Stimulated activated CD4-positive, alpha-beta T cell treated with anti-CD3 and anti-CD28 coated beads, Interleukin-1b, Interleukin-23, amount 100 ng/mL, for 4 hours (primary cell): ENCODE results near the gene PDE4D.

Experiments used
- DNase-seq, 2 donors: peaks; one replicate each; pipeline ENCODE4 v3.0.0-alpha.2; 2020; ENCODE audit warnings: low read depth in 2 of 2

The PDE4D gene

DNA sequence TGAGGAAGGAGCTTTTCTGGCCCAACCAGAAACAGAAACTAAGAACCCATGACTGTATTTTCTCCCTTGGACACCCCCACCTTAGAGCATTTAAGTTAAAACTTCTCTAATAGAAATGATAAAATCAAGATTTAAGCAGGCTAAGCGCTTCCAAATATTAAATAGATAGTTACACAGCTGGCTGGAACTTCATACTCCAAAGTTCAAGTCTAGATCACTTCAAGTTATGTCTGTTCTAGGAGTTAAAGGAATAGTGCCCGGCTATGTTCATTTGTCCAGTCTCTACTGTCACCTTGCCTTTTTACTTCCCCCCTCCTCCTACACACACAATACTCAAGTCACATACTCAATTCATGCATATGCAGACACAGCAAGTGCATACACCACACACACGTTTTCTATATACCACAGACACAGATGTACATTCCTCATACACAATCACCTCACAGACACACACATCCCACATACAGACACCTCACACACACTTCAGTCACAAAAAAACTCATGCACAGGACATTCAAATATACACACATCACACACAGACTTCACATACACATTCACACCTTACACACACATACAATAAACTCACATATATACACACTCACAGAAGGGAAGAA is 237.7 kb downstream of the PDE4D start:
- DNase-seq, result no peak

DNA sequence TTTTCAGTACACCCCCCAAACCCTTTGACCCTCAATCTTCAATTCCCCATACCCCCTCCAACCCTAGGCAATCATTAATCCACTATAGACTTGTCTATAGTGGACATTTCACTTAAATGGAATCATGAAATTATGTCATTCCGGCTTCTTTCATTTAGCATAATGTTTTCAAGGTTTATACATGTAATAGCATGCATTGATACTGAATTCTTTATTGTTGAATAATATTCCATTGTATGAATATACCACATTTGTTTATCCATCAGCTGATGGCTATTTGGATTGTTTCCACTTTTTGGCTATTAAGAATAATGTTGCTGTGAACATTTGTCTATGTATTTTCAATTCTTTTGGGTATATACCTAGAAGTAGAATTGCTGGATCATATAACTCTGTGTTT is 238.8 kb downstream of the PDE4D start:
- no peak for DNase-seq

DNA sequence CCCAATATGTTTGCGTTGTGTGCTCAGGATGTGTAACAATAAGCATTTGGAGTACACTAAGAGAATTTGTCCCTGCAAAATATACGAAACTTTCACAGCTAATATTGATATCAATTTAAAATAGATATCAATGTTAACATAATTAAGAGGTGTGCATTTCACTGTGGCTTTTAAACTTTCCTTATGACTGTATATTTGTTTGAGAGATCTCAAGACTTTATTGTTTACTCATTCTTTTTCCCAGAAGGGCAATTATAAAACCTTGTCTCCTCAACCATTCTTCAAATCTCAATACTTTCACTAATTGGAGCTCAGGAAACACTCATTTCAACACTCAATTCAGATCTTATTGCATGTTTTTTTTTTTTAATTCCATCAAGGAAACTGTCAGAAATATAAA is 241.1 kb downstream of the PDE4D start:
- DNase-seq, result no peak

DNA sequence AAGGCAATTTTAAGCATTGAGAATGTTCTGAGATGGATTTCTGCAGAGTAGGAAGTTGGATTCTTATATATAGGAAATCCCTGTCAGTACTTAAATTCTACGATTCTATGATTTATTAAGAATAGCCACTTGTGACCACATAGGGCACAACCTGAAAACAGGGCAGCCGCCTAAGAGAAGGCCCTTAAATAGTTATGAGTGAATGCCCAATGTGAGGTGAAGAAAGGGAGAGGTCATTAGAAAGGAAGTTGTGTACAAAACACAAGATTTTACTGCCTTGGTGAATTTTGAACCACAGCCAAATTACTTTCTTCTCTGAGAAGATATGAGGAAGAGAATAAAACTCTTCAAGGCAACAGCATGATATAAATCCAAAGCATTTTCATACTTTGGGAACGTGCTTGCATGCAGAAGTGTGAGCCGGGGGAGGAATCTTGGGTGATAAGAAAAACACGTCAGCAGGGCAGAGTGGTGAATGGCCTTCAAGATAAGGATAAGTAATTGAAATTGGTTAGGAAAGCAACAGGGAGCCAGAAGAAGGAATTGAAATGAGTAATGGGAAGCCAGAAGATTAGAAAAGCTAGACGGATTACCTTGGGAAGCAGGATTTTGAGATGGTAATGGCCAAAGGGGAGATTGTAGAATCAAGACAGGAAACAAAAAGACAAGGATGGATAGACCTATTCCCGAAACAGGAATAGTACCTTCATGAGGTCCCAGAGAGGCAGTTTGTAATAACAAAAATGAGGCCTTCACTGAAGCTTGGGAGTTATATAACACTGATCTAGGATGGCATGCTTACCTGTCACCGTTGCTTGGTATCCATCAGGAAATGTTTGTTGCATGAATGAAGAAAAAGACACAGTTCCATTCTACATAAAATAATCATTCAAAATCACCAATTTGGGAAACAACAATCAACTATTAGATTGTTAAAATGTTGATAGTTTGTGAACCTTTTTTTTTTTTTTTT is 244.3 kb downstream of the PDE4D start:
- no peak for DNase-seq

DNA sequence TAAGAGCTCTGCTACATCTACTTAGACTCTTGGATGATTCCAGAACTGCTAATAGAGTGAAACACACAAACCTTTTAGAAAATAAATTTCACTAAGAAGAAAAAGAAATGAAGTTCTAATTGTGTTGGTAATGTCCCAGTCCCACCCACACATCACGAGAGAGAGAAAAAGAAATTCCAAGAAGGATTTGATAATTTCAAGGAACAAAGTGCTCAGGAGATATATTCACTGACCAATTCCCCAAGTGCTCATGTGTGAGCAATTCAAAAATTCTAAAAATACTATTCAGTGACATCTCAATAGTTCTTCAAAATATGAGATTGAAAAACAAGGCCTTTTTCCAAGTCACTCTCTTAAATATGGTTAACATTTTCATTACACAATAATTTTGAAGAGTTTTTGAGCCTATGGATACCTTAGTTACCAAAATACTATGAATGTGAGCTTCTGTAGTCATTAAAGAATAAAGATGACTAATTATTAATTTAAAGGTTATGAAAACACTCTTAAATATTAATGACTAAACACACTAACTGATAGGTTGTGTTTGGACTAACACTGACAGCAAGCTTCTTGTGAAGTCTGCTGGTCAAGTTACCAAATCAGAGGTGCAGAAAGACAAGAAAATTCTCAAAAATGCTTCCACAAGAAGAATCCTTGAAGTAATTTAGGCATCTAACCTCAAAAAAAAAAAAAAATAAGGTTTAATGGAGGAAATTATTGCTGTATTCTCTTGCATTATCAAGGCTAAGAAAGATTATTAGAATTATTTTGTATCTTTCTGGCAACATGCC is 245.3 kb downstream of the PDE4D start:
- no peak for DNase-seq

DNA sequence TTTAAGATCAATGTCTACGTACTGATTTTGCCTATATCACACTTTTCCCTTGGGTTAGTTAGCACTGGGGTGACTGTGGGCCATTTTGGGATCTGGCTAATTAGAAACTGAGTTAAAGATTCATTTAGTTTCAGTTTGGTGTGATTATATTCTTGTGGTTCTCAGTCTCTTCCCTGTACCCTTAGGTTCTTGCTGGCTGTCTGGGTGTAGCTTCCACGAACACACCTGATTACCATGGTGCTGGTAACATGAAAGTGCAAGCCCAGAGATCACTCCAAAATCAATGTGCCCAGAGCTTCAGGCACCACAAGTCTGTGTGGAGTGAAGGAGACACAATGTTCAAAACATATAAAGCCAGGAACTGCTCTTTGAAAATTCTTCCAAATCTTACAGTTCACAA is 248.1 kb downstream of the PDE4D start:
- DNase-seq, result no peak

DNA sequence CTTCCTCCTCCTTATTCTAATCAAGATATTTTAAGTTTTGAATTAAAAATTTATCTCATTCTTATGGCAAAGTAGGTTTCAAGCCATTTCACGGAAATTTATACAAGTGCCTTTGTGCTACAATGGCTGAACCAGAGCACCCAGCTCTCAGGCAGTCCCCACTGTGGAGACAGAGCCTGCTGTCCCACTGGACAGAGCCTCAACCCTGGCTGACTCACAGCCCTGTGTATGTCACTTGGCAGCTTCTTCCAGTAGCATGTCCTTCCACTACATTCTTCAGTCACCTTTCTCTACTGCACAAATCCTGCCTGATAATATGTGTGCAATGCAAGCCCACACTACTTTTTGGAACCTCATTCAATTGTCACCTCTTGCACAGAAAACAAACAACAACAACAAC is 253.1 kb downstream of the PDE4D start:
- no peak for DNase-seq

DNA sequence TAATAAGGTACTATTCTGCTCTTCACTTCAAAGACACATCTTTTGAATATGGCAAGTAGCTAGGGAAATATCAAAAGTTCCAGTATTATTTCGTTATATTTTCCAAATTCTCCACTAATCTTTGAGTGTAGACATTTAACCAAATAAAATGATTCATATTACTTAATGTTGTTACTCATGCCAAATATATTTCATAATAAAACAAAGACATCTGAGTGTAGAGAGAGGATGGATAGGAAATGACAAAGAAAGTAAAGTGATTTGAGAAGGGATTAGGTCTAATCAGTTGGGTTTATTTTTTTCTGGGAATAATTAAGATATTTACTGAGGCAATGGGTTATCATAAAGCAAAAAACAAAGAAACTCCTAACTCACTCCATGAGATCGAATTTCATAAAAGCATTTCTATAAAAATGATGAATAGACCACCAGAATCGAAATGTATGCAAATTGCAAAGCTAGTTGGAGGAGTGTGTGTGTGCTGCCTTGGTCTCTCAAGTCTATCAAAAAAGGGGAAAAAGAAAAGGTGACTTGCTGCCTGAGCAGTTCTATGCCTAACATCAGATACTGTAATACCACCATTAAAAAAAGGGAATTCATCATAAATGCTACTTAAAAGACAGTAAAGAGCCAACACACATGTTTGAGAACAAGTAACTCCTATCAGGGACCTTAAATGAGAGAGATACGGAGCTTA is 255.5 kb downstream of the PDE4D start:
- DNase-seq, result no peak

DNA sequence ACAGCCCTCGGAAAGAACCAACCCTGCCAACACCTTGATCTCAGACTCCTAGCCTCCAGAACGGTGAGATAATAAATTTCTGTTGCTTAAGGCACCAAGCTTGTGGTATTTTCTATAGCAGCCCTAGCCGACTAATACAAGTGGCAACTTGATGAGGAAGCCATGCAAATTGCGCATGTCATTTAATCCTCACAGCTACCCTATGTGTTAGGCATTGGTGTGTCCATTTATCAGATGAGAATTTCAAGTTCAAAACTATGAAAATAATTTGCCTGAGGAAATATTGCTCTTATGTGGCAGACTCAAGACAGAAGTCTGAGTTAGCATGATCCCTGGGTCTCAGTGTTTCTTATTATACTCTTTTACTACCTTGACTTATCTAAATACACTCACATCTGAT is 264.0 kb downstream of the PDE4D start:
- no peak for DNase-seq

DNA sequence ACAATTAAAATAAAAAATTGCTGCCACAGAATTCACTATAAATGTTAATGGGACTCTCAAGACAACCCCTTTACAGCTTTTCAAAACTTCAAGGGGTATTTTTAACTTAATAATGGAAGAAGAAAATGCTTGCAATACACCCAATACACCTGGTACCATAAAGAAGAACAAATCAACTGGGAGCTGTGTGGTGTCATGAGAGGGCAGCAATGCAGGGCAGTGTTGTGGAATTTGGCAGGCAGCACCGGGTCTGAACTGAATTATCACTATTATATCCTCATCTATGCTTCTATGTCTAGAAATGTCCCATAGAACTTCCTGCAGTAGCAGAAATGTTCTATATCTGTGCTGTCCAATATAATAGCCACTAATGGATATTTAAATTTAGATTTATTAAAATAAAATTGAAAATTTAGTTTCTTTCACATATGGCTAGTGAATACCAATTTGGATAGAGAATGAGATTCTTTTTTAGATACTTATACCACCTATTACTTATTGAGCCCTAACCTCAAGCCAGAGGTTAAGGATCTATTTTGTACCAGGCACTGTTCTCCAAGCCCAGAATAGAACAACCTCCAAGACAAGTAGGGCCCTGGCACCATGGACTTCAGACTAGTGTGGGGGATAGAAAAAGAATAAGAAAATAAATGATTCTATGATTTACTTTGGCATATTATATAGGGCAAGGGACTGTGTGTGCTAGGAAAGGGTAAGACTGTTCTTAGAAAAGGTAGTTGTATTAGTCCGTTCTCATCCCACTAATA is 265.3 kb downstream of the PDE4D start:
- DNase-seq, result no peak

DNA sequence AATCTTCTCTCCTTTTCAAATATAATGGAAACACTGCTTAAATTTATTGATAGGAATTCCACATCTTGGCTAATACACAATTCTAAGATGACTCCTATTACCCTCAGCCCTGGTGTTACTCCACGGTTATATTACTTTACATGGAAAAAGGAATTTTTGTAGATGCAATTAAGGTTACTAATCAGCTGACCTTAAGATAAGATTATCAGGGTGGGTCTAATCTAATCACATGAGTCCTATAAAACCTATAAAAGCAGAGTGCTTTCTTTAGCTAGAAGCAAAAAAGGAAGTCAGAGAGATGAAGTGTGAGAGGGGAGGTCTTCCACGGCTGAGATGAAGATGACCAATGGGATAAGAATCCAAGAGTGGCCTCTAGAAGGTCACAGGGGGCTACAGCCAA is 268.6 kb downstream of the PDE4D start:
- no peak for DNase-seq

DNA sequence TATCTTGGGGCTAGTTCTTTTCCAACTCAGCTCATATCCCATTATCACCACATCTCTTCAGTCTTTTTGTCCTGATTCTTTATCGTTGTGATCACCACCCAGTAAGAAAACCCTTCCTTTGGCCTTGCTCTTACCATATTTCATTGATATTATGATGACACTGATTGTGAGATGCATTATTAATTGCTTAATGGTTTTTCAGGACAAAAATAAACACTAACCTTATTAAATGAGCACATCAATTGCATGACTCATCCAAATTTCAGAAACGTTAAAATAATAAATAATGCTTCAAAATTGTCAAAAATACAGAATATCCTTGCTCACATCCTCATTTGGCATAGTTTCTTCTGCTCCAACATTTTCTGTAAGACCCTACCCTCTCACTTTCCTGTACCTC is 270.7 kb downstream of the PDE4D start:
- DNase-seq, result no peak

DNA sequence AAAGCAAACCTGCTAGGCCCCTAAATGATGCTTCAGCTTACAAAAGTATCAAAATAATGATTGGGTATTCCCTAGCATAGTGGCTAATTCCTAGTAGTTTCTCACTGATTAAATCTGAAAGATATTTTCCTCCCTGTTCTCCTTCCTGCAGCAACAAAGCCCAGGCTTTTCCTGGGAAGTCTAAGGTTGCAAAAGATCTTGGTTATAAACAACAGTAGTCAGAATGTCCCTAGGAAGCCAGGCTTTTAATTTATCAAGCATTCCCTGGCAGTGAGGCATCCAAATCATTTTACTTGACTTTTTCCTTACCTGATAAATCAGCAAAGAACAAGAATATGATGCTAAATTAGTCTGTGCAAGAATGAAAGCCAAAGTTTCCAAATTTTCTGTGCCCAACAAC is 272.0 kb downstream of the PDE4D start:
- no peak for DNase-seq

DNA sequence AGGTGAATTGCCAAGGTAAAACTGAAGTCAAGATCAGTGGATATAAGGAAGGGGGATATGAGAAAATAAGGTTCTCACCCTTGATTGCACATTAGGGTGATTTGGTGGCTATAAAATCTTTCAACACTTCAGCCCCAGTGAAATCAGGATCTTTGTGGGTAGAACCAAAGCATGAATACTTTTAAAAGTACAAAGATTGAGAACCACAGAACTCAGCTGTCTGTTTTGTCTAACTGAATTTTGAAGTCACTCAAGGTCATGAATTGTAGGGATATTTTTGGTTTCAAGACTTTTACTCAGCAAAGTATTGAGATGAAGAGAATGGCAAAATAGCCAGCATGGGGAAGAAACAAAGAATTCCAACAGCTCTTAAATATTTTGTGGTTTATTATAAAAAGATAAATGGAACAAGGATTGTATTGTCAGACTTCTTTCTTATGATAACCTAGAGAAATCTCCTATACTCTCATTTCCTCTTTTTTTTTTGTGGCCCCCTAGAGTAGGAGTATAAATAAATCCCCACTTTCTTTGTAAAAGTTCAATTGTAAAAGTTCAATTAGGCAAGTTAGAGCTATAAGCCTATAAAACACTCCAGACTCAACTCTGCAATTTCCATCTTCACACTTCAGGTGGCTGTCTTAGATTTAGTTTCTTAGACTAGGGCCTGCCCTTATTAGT is 272.9 kb downstream of the PDE4D start:
- DNase-seq, result no peak

DNA sequence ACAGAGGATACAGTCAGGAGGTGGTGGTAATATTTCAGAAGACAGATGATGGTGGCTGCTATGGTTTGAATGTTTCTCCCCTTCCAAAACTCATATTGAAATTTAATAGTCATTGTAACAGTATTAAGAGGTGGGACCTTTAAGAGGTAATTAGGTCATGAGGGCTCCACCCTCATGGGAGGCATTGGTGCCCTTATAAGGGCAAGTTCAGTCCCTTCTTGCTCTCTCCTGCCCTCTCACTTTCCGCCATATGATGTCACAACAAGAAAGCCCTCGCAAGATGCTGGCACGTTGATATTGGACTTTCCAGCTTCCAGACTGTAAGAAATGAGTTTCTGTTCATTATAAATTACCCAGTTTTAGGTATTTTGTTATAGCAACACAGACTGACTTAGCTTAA is 274.9 kb downstream of the PDE4D start:
- no peak for DNase-seq

DNA sequence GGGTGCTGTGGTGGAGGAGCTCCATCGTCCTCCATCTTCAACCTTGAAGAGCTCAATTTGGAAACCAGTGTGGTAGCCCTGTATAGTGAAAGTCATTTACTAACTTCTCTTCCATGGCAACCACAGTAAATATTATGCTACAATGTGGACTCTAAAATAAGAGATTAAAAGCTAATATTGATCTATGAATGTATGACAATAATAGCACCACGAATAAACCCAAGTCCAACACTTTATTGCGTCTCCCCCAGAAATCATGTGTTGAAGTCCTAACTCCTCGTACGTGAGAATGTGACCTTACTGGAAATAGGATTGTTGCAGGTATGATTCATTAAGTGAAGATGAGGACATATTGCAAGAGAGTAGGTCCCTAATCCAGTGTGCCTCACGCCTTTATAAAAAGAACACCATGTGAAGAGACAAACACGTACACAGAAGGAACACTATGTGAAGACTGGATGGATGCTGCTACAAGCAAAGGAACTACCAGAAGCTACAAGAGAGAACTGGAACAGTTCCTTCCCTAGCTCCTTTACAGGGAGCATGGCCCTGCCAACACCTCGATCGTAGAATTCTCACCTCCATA is 276.2 kb downstream of the PDE4D start:
- no peak for DNase-seq

DNA sequence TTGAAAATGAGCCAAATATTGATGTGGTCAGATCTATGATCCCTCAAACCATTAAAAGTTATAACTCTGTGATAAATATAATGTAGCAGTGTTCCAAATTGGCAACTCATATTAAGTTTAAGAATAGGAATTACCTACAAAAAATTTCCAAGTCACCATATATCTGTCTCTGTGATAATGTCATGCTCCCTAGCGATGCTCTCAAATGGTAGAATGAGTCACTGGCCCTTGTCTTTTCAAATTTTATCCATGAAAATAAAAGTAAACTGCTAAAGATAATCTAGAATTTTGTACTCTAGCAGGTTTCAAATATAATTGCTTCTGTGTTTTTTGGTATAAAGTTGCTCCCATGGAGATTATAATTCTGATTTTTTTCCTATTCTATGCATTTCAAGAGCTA is 277.1 kb downstream of the PDE4D start:
- no peak for DNase-seq

DNA sequence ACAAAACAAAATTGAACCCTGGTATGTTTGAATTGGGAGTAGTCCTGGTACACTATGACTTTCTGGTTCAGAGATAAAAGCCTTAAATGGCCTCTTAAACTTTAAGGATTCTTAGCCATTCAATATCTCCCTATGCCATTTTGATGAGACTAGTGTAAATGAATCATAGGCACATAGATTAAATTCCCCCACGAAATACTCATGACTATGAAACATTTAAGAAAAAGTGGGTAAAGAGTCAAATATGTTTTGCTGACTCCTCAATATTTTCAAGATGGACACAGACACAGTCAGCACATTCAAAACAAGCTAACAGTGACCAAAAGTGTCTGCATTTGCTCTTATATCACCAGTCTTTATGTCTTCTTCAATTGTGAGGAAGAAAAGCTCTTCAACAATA is 278.3 kb downstream of the PDE4D start:
- DNase-seq, result no peak

DNA sequence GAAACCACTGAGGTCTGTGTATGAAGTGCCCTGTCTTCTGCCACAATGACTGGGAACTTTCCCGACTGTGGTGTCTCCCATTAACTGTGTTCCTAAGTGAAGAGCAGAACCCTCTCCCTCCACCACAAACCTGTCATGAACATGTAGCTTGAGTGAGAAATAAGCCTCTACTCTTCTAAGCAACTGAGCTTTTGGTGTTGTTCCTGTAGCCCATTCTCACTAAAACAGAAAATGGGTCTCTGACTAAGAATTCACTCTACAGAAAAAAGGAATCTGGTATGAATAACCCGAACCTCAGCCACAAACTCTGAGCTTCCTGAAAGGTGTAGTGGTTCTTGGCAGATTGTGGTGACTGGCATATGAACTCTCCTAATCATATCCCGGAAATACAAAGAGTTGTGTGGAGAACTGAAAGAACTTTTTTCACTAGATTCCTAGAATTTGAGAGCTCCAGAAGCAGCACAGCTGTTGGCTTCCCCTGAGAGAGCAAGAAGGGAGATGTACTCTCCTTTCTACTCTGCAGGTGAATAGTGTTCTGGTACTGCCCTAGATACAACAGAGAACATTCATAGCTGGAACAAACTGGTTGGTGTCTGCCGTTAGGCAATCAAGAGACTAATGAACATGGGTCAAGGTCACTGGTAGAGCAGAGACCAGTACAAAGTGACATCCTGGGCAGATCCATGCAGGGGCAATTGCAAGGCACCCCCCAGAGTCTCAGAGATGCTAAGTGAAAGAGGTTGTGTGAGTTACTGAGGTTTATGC is 283.8 kb downstream of the PDE4D start:
- no peak for DNase-seq
